DOHH2 (cell line): ENCODE measurements around the gene C19orf33.

Source experiments
- EZH2phosphoT487 ChIP-seq: fragments of 200-600 bp; sonication (generic); IDR thresholded peaks from 2 replicates; pipeline ENCODE4 v1.6.1; 2017; ENCODE audit warnings: borderline replicate concordance, mild to moderate bottlenecking, antibody characterized with exemption, low read length, moderate library complexity, mixed read lengths
- TF ChIP-seq, protein P1 (sequence below): fragments of 200-600 bp; sonication (generic); IDR thresholded peaks from one replicate; pipeline ENCODE4 v1.5.1; 2014; ENCODE audit warnings: antibody characterized with exemption, mild to moderate bottlenecking, low read depth, low read length; ENCODE audit not compliant: poor library complexity, severe bottlenecking

DNA sequence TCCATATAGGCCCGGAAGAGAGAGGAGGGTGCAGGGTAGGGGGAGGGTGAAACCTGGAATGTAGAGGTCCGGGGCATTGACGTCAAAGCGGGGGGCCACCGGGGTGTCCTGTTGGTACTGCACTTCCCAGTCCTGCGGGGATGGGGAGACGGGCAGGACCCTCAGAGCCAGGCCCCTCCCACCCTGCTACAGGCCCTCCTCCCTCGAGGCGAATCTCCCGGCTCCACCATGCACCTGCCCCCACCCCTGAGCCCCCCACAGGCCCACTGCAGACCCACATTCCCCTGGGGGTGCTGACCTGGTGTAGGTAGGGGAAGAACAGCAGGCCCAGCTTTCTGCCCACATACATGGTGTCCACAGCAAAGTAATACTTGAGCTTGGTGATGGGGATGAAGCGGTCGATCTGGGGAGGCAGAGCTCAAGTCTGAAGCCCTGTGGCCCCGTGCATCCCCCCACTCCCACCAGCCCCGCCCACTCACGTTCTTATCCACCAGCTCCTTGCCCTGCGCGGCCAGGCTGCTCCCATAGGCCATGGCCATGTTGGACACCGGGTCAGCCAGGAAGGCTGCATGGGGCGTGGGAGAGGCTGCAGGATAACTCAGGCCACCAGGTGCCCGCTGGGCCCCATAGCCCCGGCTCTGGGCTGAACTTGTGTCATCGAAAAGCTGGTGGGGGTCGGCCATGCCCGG is 5.0 kb downstream of the C19orf33 start:
- TF ChIP-seq, protein P1, sequence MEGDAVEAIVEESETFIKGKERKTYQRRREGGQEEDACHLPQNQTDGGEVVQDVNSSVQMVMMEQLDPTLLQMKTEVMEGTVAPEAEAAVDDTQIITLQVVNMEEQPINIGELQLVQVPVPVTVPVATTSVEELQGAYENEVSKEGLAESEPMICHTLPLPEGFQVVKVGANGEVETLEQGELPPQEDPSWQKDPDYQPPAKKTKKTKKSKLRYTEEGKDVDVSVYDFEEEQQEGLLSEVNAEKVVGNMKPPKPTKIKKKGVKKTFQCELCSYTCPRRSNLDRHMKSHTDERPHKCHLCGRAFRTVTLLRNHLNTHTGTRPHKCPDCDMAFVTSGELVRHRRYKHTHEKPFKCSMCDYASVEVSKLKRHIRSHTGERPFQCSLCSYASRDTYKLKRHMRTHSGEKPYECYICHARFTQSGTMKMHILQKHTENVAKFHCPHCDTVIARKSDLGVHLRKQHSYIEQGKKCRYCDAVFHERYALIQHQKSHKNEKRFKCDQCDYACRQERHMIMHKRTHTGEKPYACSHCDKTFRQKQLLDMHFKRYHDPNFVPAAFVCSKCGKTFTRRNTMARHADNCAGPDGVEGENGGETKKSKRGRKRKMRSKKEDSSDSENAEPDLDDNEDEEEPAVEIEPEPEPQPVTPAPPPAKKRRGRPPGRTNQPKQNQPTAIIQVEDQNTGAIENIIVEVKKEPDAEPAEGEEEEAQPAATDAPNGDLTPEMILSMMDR: no peak
- TF ChIP-seq EZH2phosphoT487: no peak
